ENCODE measurements around the gene PLCL2. TPM values are rescaled to one million over a fixed set of nuclear protein-coding genes. Genes with fewer than 3 reads are reported as not detected.

PLCL2 gene
- total and polyA plus RNA-seq, 2 donors (not counting 3 experiments of a cell fraction or from before 2014, with no cell fraction given), result 2.3 to 10.7 TPM

GRCh38 chr3:17065881-17066280 lies 181.1 kb downstream of the PLCL2 start:
- no peaks in the 10 kb centered on the region for H3K4me1 ChIP-seq (ENCODE audit: control insufficient read depth, extremely low read depth, insufficient read depth, low read length)
- no peaks in the 10 kb centered on the region for H3K9me1 ChIP-seq (replicated peaks; ENCODE audit: control insufficient read depth, extremely low read depth, insufficient read depth, low read length)
- no TSS peak for BruUV-seq (replicated peaks)
- no peak overlapping the region for H2AFZ ChIP-seq (ENCODE audit: low read depth, low read length)
- no peak overlapping the region for H3K27ac ChIP-seq (ENCODE audit: insufficient read depth, low read depth, low read length)
- H4K20me1 ChIP-seq (replicated peaks; ENCODE audit: control insufficient read depth, extremely low read depth, insufficient read depth, low read length), result no peaks in the 10 kb centered on the region
- H3K9ac ChIP-seq (replicated peaks; ENCODE audit: extremely low read depth, insufficient read depth, low read length), result no peak overlapping the region
- intact Hi-C loops (cut with micrococcal nuclease) (no loop called here), dilution Hi-C loops (cut with MboI; ENCODE audit: extremely low pct_ligation_motif_present, low sequenced_read_pairs) (no loop called here)
- H3K27me3 ChIP-seq (ENCODE audit: control insufficient read depth in 2 of 2, insufficient read depth in 2 of 2, low read length in 2 of 2), result no peaks in the 10 kb centered on the region
- ChIA-PET CTCF (no interaction called here), POLR2A (no interaction called here)
- H3K4me3 ChIP-seq (replicated peaks in 1 of 3; ENCODE audit: insufficient read depth in 1 of 3, low read depth in 1 of 3, low read length in 3 of 3), result no peak overlapping the region
- H3K79me2 ChIP-seq (ENCODE audit: control insufficient read depth, insufficient read depth, low read length), result no peaks in the 10 kb centered on the region
- H3K4me2 ChIP-seq (ENCODE audit: insufficient read depth, low read length), result no peak overlapping the region
- no peak for TF ChIP-seq EZH2 (IDR thresholded peaks at IDR 0.05; ENCODE audit: borderline replicate concordance, low read depth, low read length, severe bottlenecking)
- TF ChIP-seq POLR2AphosphoS5 (IDR thresholded peaks at IDR 0.05; ENCODE audit: insufficient read depth, low read depth, low read length), result no peak
- TF ChIP-seq POLR2A (IDR thresholded peaks at IDR 0.05; ENCODE audit: low read depth, low read length), result no peak
- TF ChIP-seq, protein P1, sequence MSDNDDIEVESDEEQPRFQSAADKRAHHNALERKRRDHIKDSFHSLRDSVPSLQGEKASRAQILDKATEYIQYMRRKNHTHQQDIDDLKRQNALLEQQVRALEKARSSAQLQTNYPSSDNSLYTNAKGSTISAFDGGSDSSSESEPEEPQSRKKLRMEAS (IDR thresholded peaks at IDR 0.05; ENCODE audit: insufficient read depth, insufficient read length), result no peak
- TF ChIP-seq JUN (IDR thresholded peaks at IDR 0.05; ENCODE audit: borderline replicate concordance, insufficient read depth, insufficient read length, low read depth), result no peak
- no peak for TF ChIP-seq FOS (IDR thresholded peaks at IDR 0.05; ENCODE audit: borderline replicate concordance, insufficient read depth, low read length)
- no peak for TF ChIP-seq MYC (IDR thresholded peaks at IDR 0.05; ENCODE audit: low read depth, low read length)
- TF ChIP-seq, protein P2, sequence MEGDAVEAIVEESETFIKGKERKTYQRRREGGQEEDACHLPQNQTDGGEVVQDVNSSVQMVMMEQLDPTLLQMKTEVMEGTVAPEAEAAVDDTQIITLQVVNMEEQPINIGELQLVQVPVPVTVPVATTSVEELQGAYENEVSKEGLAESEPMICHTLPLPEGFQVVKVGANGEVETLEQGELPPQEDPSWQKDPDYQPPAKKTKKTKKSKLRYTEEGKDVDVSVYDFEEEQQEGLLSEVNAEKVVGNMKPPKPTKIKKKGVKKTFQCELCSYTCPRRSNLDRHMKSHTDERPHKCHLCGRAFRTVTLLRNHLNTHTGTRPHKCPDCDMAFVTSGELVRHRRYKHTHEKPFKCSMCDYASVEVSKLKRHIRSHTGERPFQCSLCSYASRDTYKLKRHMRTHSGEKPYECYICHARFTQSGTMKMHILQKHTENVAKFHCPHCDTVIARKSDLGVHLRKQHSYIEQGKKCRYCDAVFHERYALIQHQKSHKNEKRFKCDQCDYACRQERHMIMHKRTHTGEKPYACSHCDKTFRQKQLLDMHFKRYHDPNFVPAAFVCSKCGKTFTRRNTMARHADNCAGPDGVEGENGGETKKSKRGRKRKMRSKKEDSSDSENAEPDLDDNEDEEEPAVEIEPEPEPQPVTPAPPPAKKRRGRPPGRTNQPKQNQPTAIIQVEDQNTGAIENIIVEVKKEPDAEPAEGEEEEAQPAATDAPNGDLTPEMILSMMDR (IDR thresholded peaks at IDR 0.05; ENCODE audit: extremely low read depth in 1 of 2, insufficient read depth in 1 of 2, low read depth in 1 of 2, low read length in 2 of 2), result no peak
- no peaks in the 10 kb centered on the region for H3K9me3 ChIP-seq (replicated peaks; ENCODE audit: control insufficient read depth, insufficient read depth, low read length)
- FAIRE-seq, result no peak
- no peaks in the 10 kb centered on the region for H3K36me3 ChIP-seq (ENCODE audit: control insufficient read depth in 2 of 2, extremely low read depth in 1 of 2, insufficient read depth in 2 of 2, low read length in 2 of 2)
- DNase-seq (ENCODE audit: low read depth, low spot score), result no peak
